NCI-H1694 (cell line): ENCODE data around the gene CDK6.

Experiments
- DNase-seq: peaks from one replicate; lab custom pipeline; 2025; lab: John Stamatoyannopoulos, UW

Gene CDK6

DNA sequence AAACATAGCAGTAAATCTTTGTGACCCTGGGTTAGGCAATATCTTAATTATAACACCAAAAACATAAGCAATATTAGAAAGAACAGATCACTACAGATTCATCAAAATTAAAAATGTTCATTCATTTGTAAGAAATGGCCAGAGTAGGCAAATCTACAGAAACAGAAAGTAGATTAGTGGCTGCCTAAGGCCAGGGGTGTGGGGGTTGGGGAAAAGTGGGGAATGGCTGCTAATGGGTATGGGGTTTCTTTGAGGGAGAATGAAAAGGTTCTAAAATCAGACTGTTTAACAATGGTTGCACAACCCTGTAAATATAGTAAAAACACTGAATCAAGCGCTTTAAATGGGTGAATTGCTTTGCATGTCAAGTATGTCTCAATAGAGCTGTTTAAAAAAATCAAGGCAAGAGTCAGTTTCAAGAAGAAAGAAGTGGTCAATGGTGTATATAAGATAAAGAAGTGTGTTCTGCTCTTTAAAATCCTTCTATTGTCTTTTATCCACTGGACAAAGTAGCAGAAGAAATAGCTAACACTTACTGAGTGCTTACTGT, 42.6 kb downstream of the CDK6 start:
- DNase-seq, result no peak

GRCh38 chr7:92790992-92791391, 45.4 kb downstream of the CDK6 start:
- DNase-seq, result no peak

DNA sequence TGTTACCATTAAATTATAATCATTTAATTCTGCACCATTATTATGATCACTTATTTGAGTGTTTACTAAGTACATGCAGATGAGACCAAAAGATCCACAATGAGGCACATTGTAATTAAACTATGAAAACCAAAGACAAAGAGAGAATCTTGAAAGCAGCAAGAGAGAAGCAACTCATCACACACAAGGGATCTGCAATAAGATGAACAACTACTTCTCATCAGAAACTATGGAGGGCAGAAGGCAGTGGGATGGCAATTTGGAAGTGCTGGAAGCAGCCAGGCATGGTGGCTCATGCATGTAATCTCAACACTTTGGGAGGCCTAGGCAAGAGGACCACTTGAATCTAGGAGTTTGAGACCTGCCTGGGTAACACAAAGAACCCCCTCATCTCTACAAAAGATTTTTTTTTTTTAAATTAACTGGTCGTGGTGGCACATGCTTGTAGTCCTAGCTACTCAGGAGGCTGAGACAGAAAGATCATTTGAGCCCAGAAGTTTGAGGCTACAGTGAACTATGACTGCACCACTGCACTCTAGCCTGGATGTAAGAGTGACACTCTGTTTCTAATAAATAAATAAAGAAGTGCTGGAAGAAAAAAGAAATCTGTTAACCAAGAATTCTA, 47.7 kb downstream of the CDK6 start:
- no peak for DNase-seq

GRCh38 chr7:92785923-92786322, 50.5 kb downstream of the CDK6 start:
- no peak for DNase-seq

DNA sequence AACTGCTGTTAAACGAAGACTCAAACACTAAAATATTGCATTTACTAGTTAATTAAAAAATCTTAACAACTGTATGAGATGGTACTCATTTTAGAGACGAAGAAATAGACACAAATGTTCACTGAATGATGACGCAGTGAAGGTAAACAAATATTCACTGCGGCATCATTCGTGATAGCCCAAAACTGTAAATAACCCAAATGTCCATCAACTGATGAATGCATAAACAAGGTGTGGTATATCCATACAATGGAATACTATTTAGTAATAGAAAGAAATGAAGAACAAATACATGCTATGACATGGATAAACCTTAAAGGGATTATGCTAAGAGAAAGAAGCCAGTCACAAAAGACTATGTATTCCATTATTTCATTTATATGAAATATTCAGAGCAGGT, 51.4 kb downstream of the CDK6 start:
- DNase-seq, result no peak

DNA sequence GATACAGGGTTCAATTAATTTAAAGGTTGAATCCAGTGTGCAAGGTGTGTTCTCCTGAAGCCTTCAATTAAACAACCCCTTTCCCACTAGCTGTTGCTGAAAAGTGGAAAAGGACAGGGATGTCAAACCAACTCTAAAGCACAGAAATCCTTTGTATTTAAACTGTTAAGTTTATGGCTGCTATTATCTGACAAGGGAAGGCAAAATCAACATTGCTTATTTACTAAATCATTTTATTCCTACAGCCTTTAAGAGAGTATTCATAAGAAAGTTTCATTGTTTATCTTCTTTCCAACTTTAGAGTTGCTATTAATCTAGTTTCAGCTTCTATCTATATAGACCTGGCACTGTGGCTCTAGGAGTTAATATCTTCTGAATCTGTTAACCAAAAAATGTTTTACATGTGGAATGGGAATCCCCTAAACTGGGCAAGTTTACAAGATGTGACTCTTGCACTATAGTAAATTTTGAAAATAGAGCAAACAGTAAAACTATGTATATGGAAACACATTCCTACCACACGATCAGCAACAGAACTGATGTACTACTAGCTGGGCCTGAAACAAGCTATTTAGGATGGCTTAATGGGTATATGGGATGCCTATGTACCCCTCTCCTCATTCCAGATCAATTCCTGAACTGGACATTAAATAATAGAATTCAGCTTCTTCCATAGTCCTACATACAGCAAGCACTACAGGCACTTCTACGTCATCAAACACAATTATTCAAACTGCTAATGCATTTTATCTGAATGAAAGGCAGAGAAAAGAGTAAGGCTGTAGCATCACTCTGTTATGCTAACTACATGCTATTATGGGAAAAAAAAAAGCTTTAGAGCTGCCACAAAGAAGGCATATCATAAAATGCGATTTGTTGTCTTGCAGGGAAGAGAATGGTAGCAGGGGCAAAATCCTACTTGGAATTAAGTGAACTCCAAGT, 52.8 kb downstream of the CDK6 start:
- no peak for DNase-seq

- no peak for DNase-seq
These were observed 53.5 kb downstream of the CDK6 start for GRCh38 chr7:92782855-92783254.

GRCh38 chr7:92782236-92782635, 54.1 kb downstream of the CDK6 start:
- no peak for DNase-seq

DNA sequence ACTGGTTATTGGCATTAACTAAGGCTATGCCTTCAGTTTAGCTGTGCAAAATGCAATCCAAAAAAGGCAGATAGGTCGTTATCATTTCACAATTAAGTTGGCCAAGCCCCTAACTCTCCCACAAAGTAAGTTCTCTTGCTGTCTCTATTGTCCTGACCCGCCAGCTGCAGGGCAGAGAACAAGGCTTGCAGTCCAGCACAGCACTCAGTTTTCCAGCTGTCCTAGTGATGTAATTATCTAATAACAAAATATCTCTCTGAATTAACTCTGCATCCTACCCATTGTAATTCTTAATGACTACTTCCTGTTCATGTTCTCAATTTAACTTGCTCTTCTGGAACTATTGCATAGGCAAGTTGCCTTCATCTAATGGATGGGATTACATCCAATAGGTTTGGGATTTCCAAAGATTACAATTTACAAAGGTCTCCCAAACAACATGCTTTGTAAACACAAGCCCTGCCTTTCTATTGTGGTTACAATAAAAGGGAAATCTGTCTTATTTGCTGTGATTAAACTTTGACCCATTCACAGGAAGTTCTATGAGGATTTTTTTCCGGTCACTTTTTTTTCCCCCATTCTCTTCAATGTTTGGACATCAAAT, 55.2 kb downstream of the CDK6 start:
- DNase-seq, result no peak

GRCh38 chr7:92778972-92779371, 57.4 kb downstream of the CDK6 start:
- DNase-seq, result no peak

GRCh38 chr7:92777993-92778392, 58.4 kb downstream of the CDK6 start:
- no peak for DNase-seq

- no peak for DNase-seq
These were observed 62.6 kb downstream of the CDK6 start for GRCh38 chr7:92773808-92774207.

GRCh38 chr7:92769844-92770243, 66.5 kb downstream of the CDK6 start:
- no peak for DNase-seq

DNA sequence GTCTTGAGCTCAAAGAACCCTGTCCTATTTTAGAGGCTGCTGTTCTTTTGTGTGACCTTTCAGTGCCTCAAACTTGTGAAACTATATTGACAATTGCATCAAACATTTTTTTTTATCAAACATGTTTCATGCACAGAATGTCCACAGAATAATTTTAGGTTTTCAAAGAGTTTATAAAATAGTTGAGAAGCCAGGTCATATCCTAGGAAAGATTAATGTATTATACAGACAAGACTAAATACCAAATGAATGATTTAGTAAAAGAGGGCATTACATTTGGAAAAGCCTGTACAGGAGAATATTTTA, 67.0 kb downstream of the CDK6 start:
- no peak for DNase-seq

GRCh38 chr7:92768501-92769393, 67.6 kb downstream of the CDK6 start:
- DNase-seq, result peak; percentile 21

- DNase-seq, result no peak
These were observed 68.9 kb downstream of the CDK6 start for GRCh38 chr7:92767437-92767836.

DNA sequence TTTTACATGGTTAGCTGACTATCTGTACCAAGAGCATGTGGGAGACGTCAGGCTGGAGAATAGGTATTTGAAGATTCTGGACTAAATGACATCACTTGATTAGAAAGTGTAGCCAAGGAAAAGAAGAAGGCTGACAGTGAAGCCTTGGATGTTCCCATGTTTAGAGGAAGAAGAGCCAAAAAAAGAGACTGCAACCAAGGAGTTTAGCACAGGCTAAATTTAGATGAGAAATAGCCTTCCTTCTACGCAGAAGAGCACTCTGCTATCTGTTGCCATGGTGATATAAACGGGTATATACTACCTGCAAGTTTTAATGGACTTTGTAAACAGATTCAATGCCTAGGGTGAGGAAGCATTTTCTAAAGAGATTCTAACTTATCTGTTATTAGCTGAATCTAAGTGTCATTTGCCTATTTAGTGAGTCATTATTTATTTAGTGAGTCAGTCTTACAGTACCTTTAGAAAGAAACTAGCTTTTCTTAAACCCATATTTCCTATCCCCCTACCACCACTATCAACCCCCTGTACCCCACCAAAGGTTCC, 69.8 kb downstream of the CDK6 start:
- DNase-seq, result no peak

DNA sequence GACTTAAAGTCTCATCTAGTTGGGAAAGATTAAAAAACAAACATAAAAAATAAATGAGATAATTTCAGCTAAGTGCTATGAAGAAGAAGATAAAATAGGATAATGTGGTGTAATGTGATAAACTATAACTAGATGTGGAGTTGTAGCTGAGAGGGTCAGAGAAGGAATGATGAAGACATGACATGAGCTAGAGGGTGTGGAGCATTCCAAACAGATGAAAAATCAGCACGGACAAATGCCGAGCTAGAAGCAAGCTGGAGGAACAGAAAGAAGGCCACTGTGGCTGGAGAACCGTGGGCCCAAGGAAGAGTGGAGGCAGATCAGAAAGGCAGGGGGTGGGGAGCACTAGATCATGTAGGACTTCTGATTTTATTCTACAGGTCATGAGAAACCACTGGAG, 70.6 kb downstream of the CDK6 start:
- no peak for DNase-seq

- no peak for DNase-seq
These were observed 72.5 kb downstream of the CDK6 start for GRCh38 chr7:92763636-92764423.

DNA sequence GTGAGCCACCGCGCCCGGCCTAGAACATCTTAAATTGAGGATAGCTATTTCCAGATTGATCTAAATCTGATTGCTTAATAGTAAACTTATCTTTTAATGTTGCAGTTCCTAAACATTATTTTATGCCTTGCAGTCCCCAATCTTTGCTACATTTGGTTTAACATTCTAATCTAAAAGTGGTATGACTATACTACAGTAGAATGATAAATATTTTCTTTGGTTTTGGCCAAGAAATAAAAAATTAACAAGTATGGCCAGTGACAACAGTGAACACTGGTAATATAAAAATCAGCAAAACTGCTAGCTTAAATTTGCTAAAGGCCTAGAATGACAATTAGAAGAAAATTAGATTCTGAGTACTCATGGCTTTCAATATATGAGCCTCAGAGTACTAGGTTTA, 73.5 kb downstream of the CDK6 start:
- no peak for DNase-seq
